ENCODE results near the gene TTPAL.
A peak's percentile ranks its signal among the peaks of the same experiment; 100 is the strongest.

Gene TTPAL, protein sequence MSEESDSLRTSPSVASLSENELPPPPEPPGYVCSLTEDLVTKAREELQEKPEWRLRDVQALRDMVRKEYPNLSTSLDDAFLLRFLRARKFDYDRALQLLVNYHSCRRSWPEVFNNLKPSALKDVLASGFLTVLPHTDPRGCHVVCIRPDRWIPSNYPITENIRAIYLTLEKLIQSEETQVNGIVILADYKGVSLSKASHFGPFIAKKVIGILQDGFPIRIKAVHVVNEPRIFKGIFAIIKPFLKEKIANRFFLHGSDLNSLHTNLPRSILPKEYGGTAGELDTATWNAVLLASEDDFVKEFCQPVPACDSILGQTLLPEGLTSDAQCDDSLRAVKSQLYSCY

DNA sequence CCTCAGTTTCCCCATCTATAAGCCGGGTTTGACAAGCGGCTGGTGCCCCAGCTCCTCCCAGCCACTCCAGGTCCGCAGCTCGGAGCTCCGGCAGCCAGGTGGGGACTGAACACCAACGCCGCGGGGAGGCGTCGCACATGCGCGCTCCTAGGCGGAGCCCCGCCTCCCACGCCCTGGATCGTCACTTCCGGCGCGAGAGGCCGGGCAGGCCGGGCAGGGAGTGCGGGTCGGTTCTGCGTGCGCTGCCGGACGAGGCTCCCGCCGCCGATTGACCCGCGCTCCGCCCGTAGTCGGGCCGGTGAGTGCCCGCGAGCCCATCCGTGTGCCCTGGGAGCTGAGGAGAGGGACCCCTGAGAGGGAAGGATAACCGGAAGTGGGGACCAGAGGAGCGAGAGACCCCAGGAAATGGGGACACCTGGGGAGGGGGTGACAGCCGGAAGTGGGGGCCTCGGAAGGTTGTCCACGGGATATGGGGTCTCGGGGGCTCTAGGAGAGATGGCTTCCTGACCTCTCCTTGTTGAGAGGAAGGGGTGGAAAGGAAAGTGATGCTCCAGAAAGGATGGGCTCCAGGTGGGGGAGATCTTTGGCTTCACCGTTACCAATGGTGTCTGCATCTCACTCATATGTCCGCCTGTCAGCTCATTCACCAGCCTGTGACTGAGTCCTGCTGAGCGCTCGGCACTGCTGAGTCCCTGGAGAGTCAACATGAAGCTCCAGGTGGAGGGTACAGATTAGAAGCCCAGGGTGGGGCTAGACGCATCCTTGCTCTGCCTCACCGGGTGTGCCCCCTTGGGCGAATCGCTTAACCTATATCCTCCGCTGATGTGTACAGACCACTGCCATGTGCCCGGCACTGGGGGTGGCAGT is at the start of gene TTPAL:
Gene TTPAL, plus strand, starts transcription at position 181 of the 867 bp plus-strand sequence. CDS start 4,126 bp downstream, outside the sequence.
- peak; percentile 92 for DNase-seq (ENCODE audit: low spot score)

DNA sequence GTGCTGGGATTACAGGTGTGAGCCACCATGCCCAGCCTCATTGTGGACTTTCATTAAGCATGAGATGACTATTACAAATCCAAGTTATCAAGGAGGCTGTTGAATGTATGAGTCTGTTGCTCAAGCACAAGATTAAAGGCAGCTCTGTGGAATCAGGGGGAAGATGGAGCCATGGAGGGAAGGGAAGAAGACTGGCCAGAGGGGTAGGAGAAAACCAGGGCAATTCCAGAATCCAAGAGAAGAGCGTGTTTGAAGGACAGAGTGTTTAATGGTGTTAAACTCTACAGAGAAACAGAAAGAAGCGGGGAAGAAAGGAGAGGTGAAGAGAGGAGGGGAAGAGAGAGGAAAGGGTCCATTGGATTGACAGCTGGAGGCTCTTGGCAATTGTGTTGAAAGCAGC is 49.8 kb upstream of the TTPAL start:
- no peak for DNase-seq (ENCODE audit: low spot score)

DNA sequence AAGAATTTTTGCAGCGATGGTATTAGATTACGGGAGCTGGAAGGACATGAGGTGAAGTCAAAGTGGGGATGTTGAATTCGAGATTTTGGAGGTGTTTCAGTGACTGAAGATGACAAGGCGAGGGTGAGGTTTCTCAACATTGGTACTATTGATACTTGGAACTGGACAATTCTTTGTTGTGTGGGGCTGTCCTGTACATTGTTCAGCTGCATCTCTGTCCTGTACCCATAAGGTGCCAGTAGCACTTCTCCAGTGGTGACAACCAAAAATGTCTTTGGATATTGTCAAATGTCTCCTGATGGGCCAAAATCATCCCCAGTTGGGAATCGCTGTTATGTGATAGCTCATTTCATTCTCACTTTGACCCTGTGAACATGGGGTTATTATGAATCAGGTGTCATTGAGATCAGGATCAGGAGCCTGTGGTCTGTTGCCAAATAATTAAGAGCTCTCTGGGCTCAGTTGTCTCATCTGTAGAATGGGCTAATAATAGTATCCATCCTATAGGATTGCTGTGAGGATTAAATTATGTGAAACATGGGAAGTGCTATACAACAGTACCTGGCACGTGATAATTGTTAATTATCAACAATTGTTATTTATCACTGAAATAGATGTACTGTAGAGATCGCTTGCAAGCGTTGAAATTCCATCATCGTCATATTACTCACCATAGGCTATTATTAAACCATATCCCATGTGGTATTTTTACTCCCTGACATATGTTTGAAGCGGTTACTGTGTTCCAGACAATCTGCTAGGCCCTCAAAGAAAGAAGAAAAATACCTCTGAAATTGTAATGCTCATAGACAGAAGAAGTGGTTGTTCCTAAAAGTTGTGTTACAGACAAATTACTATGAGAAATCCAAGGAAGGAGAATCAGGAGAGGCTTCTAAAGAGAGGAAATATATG is 48.5 kb upstream of the TTPAL start:
- DNase-seq (ENCODE audit: low spot score) = no peak

DNA sequence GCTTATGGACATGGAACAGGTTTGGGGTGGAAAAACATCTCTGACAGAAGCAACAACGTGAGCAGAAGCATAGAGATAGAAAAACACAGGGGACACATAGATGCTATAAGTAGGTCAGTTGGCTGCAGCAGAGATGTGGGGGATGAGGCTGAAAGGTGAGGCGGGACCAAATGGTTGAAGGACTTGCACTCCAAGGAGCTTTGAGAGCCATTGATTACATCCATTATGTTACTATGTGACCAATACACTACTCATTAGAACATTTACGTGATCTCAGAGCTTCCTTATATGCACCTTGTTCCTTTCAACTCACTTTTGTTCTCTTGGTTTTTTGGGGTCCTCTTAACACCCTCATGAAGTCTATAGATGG is 47.9 kb upstream of the TTPAL start:
- no peak for DNase-seq (ENCODE audit: low spot score)

DNA sequence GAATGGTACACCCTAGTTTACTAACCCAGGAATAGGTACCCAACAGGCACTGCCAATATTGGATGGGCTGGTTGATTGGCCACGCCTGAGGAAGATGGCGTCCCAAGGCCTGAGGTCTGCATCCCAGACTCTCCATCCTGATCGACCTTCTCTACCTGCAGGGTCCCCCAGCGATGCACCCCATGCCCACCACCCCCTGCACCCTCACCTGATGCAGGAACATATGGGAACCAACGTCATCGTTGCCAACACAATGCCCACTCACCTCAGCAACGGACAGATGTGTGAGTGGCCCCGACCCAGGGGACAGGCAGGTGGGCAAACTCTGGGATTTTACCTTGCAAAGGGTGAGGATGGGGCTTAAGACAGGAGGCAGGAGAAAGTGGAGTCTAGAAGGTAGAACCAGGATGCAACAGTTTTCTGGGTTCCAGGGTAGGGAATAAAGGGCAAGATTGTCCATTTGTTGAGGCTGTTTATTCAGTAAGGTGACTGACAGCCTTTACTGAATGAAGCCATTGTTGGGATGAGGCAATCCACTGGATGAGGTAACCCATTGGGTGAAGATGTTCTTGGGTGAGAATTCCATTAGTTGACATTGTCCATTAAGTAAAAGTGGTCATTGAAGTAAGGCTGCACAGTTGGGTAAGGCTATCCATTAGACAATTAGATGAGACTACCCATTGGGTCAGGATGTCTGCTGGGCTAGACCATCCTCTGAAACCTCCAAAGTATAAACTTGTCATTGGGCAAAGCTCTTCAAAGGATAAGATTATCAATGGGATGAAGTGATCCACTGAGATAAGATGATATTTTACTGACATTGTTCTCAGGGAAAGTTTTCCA is 47.3 kb upstream of the TTPAL start:
- DNase-seq (ENCODE audit: low spot score) = no peak

DNA sequence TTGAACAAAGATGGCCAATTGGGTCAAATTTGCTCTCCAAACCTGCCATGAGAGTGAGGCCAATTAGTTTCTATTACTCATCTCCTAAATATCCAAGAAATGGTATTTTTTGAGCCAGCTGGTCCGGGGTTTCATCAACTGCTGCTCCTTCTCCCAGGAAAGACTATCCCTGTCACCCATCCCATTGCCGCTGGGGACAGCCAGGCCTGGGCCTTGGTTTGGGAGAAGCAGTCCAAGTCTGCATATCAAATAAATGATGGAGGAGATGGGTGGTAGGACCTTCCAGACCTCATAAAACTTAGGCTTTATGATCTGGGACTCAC is 46.7 kb upstream of the TTPAL start:
- DNase-seq (ENCODE audit: low spot score) = no peak

DNA sequence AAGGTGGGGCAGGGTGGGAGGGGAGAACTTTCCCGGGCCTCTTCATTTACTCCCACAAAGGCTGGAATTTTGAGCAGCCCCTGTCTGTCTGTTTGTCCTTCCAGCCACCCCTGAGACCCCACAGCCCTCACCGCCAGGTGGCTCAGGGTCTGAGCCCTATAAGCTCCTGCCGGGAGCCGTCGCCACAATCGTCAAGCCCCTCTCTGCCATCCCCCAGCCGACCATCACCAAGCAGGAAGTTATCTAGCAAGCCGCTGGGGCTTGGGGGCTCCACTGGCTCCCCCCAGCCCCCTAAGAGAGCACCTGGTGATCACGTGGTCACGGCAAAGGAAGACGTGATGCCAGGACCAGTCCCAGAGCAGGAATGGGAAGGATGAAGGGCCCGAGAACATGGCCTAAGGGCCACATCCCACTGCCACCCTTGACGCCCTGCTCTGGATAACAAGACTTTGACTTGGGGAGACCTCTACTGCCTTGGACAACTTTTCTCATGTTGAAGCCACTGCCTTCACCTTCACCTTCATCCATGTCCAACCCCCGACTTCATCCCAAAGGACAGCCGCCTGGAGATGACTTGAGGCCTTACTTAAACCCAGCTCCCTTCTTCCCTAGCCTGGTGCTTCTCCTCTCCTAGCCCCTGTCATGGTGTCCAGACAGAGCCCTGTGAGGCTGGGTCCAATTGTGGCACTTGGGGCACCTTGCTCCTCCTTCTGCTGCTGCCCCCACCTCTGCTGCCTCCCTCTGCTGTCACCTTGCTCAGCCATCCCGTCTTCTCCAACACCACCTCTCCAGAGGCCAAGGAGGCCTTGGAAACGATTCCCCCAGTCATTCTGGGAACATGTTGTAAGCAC is 46.0 kb upstream of the TTPAL start:
- no peak for DNase-seq (ENCODE audit: low spot score)

DNA sequence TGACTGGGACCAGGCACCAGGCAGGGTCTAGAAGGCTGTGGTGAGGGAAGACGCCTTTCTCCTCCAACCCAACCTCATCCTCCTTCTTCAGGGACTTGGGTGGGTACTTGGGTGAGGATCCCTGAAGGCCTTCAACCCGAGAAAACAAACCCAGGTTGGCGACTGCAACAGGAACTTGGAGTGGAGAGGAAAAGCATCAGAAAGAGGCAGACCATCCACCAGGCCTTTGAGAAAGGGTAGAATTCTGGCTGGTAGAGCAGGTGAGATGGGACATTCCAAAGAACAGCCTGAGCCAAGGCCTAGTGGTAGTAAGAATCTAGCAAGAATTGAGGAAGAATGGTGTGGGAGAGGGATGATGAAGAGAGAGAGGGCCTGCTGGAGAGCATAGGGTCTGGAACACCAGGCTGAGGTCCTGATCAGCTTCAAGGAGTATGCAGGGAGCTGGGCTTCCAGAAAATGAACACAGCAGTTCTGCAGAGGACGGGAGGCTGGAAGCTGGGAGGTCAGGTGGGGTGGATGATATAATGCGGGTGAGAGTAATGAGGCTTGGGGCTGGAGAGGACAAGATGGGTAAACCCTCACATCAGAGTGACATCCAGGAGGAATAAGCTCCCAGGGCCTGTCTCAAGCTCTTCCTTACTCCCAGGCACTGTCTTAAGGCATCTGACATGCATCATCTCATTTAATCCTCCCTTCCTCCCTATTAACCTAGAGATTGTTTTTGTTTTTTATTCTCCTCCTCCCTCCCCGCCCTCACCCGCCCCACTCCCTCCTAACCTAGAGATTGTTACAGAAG is 45.2 kb upstream of the TTPAL start:
- no peak for DNase-seq (ENCODE audit: low spot score)

DNA sequence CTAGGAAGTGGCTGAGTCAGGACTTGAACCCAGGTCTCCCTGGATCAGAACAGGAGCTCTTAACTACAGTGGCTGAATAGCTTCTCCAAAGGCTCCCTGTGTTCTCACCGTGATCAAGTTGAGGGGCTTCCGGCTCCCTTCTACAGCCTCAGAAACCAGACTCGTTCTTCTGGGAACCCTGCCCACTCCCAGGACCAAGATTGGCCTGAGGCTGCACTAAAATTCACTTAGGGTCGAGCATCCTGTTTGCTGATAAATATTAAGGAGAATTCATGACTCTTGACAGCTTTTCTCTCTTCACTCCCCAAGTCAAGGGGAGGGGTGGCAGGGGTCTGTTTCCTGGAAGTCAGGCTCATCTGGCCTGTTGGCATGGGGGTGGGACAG is 44.6 kb upstream of the TTPAL start:
- no peak for DNase-seq (ENCODE audit: low spot score)

DNA sequence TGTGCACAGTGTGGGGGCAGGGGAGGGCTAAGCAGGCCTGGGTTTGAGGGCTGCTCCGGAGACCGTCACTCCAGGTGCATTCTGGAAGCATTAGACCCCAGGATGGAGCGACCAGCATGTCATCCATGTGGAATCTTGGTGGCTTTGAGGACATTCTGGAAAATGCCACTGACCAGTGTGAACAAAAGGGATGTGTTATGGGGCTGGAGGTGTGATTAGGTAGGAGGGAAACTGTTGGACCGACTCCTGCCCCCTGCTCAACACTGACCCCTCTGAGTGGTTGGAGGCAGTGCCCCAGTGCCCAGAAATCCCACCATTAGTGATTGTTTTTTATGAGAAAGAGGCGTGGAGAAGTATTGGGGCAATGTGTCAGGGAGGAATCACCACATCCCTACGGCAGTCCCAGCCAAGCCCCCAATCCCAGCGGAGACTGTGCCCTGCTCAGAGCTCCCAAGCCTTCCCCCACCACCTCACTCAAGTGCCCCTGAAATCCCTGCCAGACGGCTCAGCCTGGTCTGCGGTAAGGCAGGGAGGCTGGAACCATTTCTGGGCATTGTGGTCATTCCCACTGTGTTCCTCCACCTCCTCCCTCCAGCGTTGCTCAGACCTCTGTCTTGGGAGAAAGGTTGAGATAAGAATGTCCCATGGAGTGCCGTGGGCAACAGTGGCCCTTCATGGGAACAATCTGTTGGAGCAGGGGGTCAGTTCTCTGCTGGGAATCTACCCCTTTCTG is 44.0 kb upstream of the TTPAL start:
- no peak for DNase-seq (ENCODE audit: low spot score)

DNA sequence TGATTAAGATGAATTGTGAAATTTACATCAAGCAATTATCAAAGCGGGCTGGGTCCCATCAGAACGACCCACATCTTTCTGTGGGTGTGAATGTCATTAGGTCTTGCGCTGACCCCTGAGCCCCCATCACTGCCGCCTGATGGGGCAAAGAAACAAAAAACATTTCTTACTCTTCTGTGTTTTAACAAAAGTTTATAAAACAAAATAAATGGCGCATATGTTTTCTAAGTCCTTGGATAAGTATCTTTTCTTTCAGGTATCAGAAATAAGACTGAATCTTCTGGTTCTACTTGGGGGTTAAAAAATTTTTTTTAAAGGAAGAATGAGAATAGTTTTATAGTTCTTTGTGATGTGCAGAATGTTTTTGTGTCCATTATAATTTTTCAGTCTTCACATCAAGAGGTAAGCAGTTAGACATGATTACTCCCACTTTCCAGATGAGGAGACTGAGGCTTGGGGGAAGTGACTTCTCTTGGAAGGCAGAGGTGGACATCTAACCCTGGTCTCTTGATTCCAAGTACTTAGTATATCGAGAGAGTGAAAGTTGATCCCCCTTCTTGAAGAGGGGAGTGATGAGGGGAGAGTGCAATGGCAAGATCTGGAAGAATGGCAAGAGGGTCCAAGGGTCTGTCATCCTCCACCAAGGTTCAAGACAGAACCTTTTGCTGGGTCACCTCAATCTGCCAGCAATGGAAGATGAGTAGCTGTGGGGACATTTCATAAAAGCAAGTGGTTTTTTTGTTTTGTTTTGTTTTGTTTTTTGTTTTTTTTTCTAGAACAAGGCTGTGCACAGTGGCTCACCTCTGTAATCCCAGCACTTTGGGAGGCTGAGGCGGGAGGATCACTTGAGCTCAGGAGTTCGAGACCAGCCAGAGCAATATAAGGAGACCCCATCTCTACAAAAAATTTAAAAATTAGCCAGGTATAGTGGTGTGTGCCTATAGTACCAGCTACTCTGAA is 42.8 kb upstream of the TTPAL start:
- DNase-seq (ENCODE audit: low spot score) = no peak

DNA sequence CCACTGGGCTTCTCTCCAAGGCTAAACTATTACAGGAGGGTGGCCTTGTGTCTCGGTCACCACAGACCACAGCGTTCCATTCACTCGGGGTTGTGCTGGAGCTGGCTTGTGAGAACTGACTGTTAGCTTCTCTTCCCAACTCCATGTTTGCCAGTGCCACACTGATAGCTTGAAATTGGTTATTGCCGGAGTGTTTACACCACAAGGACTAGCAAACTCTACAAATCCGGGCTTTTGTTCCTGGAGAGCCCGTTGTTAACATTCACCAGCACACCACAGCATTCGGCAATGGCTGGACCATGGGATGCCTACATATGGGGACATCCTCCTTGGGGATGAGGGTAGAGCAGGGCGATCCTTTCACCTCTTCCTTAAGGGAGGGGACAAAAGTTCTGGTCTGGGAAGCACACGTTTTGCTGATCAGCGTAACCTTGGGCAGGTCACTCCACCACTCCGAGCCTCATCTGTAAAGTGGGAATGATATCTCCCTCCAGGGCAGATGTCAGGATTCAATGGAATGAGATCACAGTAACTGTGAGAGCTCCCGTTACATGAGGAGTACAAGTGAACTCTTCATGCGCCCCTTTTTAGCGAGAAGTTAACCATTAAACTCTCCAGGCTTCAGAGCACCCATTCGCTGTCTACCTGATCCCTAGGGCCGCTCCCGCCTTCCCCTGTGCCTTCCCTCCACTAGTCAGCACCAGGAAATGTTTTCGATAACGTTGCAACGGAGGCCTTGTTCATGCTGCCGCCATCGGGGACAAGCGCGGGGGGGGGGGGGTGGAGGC is 41.7 kb upstream of the TTPAL start:
- peak; percentile 59 for DNase-seq (ENCODE audit: low spot score)

DNA sequence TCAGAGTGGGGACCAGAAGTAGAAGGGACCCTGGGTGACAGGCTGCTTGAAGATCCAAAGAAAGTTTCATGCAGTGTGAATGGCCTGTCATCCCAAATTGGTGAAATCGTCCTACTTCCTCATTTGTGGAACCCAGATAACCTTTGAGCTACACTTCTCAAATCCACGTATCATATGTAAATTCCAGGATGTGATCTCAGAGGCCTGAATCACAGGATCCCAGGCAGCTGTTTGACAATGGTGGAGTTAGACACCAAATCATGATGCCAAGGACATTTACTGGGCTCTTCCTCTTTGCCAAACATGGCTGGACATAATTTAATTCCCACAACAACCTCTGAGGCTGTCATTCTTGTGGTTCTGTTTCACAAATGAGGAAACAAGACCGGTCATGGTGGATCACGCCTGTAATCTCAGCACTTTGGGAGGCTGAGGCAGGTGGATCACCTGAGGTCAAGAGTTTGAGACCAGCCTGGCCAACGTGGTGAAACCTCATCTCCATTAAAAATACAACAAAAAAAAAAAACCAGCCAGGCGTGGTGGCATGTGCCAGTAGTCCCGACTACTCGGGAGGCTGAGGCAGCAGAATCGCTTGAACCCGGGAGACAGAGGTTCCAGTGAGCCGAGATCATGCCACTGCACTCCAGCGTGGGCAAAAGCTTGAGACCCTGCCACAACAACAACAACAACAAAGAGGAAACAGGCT is 39.9 kb upstream of the TTPAL start:
- DNase-seq (ENCODE audit: low spot score) = no peak

DNA sequence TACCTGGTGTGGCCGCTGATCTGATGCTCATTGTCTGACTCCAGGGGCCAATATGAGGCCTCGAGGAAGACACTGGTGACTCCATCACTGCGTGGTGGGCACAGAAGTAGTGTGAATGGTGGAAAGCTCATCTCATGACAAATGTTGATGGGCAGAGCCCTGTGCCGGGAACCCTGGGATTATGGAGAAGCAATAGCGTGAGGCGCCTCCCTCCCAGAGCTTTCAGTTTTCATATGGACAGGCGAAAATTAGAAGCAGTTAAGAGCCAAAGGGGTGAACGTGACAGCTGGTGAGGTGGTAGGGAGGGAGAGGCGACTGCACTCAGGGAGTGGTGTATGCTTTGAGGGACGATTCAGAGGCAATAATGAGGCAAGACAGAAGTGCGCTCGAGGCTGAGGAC is 39.3 kb upstream of the TTPAL start:
- DNase-seq (ENCODE audit: low spot score) = no peak

DNA sequence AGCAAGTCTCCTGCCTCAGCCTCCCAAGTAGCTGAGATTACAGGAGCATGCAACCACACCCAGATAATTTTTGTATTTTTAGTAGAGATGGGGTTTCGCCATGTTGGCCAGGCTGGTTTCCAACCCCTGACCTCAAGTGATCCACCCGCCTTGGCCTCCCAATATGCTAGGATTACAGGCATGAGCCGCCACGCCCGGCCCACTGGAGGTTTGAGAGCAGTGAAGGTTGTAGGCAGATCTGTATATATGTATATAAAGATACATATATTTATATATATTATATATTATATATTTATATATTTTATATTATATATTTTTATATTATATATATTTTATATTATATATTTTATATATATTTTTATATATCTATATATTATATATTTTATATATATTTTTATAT is 38.2 kb upstream of the TTPAL start:
- no peak for DNase-seq (ENCODE audit: low spot score)

DNA sequence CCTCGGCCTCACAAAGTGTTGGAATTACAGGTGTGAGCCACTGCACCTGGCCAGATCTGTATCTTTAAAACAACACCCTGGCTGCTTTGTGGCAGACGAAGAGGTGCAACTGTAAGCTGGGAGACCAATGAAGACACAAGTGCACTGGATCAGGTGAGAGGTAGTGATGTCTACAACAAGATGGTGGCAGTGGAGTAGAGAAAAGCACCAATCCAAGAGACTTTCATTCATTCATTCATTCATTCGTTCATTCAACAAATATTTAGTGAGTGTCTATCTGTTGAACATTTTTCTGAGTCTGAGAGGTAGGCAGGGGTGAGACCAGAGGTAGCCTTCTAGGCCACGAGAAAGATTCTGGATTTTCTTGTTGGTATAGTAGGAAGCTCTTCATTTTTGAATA is 36.9 kb upstream of the TTPAL start:
- DNase-seq (ENCODE audit: low spot score) = no peak

DNA sequence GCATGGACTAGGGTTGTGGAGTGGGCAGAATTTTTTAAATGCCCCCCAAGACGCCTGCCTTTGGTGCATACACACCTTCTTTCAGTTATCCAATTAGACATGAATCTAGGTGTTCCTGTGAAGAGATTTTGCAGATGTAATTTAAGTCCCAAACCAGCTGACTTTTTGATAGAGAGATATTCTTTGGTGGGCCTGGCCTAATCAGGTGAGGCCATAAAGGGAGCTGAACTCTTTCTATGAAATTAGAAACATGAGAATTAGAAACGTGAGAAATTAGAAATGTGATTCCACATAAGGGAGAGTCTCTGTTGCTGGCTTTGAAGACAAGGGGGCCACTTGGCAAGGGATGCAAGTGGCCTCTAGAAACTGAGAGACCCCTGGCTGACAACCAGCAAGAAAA is 36.4 kb upstream of the TTPAL start:
- no peak for DNase-seq (ENCODE audit: low spot score)

Measured in HuH-7 (cell line).